Kidney (tissue), 14 donors: Measurements from ENCODE around the gene GLIS1. TPM values are rescaled to one million over a fixed set of nuclear protein-coding genes. Genes with fewer than 3 reads are reported as not detected.

Experiments
- DNase-seq, 5 donors: peaks; one replicate each; pipeline ENCODE4 v3.0.0-alpha.2; 2013 to 2020
- FAIRE-seq: peaks from 2 replicates; lab custom pipeline; 2012; peaks lifted over from hg19 to GRCh38; lab: Jason Lieb, UNC
- H3K27ac ChIP-seq, 2 donors: one replicate each; pipeline ENCODE4 v1.7.0; 2013; ENCODE audit warnings: low read depth in 2 of 2, low read length in 2 of 2, inconsistent platforms in 1 of 2
- H3K27me3 ChIP-seq: one replicate; pipeline ENCODE4 v1.7.1; 2013; ENCODE audit warnings: low read length, inconsistent platforms; ENCODE audit not compliant: control insufficient read depth, insufficient read depth
- H3K36me3 ChIP-seq, 3 donors: one replicate each; pipeline versions ENCODE4 v1.7.0 to v1.7.1; 2013; ENCODE audit warnings: low read length in 3 of 3, control low read depth in 1 of 3, inconsistent platforms in 1 of 3; ENCODE audit not compliant: insufficient read depth in 3 of 3, control insufficient read depth in 2 of 3
- H3K4me1 ChIP-seq, 3 donors: one replicate each; pipeline versions ENCODE4 v1.7.0 to v1.7.1; 2013; ENCODE audit warnings: low read length in 3 of 3, inconsistent platforms in 1 of 3, low read depth in 1 of 3; ENCODE audit not compliant: control insufficient read depth in 2 of 3, insufficient read depth in 2 of 3
- H3K4me3 ChIP-seq, 3 donors: one replicate each; pipeline versions ENCODE4 v1.7.0 to v1.8.1; 2013; ENCODE audit warnings: low read length in 3 of 3, control low read depth in 1 of 3, inconsistent platforms in 1 of 3
- H3K9ac ChIP-seq, 3 donors: one replicate each; pipeline versions ENCODE4 v1.7.0 to v1.7.1; 2013; ENCODE audit warnings: low read length in 3 of 3, control low read depth in 1 of 3, inconsistent platforms in 1 of 3
- H3K9me3 ChIP-seq, 3 donors: one replicate each; pipeline versions ENCODE4 v1.7.0 to v1.7.1; 2013; ENCODE audit warnings: low read length in 3 of 3, control low read depth in 1 of 3, inconsistent platforms in 1 of 3; ENCODE audit not compliant: control insufficient read depth in 2 of 3, insufficient read depth in 1 of 3
- intact Hi-C: fragments of 100-400 bp; cut with DNase I; formaldehyde crosslinking; loops from one replicate; pipeline ENCODE4 v1.11.1; 2022
- polyA plus RNA-seq: library from polyadenylated mRNA; stranded (reverse); fragments of 350-450 nt; fragmentation: Illumina TruSeq; extraction: RNeasy Lipid Tissue Mini Kit (QIAGEN cat#74804); gene quantifications from one replicate; pipeline ENCODE4 v1.2.3, GENCODE V29; 2014; ENCODE audit warnings: low read depth, low replicate concordance; ENCODE audit not compliant: insufficient read depth
- total RNA-seq: library from RNA; stranded (reverse); fragmentation: NEBNext Ultra II Directional; extraction: Animal tissue kit (Norgen Biotek cat#: 25700); gene quantifications from one replicate; pipeline ENCODE4 v1.2.1, GENCODE V29; 2021
- TF ChIP-seq, protein P1 (sequence below): IDR thresholded peaks from 3 replicates; pipeline ENCODE4 v1.5.1; 2012; ENCODE audit warnings: mild to moderate bottlenecking, moderate library complexity, borderline replicate concordance; ENCODE audit not compliant: insufficient read depth; ENCODE audit errors: extremely low read depth
- donor health status: control.
- donor health status: control.
- donor health status: control.
- donor health status: control.
- donor health status: control.
- donor health status: DM: yes; HTN: yes; CAD: no.
- donor health status: Normal renal cell carcinoma (clear cell type).

The GLIS1 gene
- total and polyA plus RNA-seq, 2 donors from 2014 or later: 3.3 to 3.7 TPM

DNA sequence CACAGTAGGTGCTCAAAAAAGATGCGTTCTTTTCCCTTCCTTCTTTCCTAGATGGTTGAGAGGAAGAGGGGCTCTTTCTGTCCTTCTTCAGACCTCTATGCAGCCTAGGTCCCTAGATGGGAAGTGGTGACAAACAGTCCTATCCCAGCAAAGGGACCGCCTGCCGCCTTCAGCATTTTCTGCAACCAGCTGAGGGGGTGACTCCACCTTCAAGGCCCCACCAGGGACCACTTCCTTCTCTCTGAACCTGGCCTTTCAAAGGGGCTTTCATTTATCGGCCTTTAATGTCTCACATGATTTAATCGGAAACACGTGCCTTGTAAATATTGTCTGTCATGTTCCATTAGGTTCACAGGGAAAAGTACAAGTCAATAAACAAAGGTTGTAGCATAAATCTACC is 32.6 kb downstream of the GLIS1 start:
- FAIRE-seq: no peak
- Histone ChIP-seq H3K27me3 (no peaks in the 10 kb centered on the region), H3K4me1 (no peaks in the 10 kb centered on the region), H3K9me3 (no peaks in the 10 kb centered on the region), H3K36me3 (no peaks in the 10 kb centered on the region), H3K27ac (no peak overlapping the region), H3K4me3 (no peak overlapping the region), H3K9ac (no peak overlapping the region)
- DNase-seq: peak in 2 of 5 donors; percentile 31 to 45
- TF ChIP-seq, protein P1, sequence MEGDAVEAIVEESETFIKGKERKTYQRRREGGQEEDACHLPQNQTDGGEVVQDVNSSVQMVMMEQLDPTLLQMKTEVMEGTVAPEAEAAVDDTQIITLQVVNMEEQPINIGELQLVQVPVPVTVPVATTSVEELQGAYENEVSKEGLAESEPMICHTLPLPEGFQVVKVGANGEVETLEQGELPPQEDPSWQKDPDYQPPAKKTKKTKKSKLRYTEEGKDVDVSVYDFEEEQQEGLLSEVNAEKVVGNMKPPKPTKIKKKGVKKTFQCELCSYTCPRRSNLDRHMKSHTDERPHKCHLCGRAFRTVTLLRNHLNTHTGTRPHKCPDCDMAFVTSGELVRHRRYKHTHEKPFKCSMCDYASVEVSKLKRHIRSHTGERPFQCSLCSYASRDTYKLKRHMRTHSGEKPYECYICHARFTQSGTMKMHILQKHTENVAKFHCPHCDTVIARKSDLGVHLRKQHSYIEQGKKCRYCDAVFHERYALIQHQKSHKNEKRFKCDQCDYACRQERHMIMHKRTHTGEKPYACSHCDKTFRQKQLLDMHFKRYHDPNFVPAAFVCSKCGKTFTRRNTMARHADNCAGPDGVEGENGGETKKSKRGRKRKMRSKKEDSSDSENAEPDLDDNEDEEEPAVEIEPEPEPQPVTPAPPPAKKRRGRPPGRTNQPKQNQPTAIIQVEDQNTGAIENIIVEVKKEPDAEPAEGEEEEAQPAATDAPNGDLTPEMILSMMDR: no peak
- intact Hi-C loops: no loop called here

DNA sequence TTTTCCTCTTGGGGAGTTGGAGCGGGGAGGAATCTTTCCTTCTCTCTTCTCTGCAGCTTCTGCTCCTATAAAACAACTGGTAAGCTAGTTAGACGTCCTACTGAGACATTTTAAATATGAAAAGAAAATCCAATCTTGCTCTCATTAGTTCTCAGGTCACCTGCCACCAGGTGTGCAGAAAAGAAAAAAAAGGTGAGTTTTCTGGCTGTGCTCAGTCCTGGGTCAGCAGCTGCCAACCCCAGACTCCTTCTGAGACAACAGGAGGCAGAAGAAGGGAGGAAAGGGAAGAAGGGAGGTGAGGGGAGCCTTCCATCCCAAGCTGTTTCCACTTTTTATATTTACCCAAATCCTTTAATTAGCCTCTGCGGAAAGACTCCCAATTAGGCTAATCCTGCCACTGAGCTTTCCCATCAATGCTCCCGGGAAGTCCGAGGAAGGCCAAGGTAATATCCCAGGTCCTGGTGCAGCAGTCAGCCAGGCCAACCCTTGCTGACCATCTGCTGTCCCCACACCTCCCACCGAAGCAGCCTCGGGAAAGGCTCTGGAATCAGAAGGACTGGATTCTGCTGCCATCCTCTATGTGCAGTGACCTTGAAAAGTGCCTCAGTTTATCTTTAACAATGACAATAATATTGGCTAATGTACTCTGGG is 33.4 kb downstream of the GLIS1 start:
- Histone ChIP-seq H3K9ac (no peak overlapping the region), H3K36me3 (no peaks in the 10 kb centered on the region), H3K27ac (no peak overlapping the region), H3K27me3 (no peaks in the 10 kb centered on the region), H3K4me3 (no peak overlapping the region), H3K4me1 (no peaks in the 10 kb centered on the region), H3K9me3 (no peaks in the 10 kb centered on the region)
- TF ChIP-seq, protein P1: no peak
- FAIRE-seq (no peak), DNase-seq (no peak)
- intact Hi-C loops: no loop called here

DNA sequence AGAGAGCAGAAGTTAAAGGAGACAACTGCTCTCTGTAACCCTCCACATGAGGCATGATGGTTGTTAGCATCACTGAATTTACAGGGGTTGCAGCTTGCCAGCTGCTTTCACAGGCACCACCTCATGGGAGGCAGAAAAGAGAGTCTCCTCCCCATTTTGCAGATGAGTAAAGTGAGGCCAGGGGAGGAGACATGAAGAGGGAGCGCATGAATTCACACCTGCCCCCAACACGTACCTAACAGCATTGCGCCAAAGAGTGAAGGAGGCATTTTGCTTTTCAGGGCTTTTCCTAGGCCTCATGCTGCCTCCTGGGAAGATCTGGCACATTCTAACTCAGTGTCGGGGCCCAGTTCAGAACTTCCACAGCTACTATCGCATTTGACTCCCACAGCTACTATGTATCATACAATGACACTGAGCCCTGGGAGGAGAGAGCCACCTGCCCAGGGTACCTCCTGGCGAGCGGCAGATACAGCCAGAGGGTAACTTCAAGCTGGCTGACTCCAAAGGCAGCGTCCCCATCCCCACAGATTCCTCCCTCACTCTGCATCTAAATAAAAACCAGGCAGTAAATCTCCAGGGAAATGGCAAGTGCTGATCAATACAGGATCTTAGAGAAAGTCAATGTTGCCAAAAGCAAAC is 34.0 kb downstream of the GLIS1 start:
- Histone ChIP-seq H3K9ac (no peak overlapping the region), H3K9me3 (no peaks in the 10 kb centered on the region), H3K4me3 (no peak overlapping the region), H3K27ac (no peak overlapping the region), H3K27me3 (no peaks in the 10 kb centered on the region), H3K4me1 (no peaks in the 10 kb centered on the region), H3K36me3 (no peaks in the 10 kb centered on the region)
- intact Hi-C loops: no loop called here
- no peak for FAIRE-seq
- TF ChIP-seq, protein P1: no peak
- DNase-seq: no peak
